Measurements from ENCODE around the gene SLC6A14. TPM values are rescaled to one million over a fixed set of nuclear protein-coding genes. Genes with fewer than 3 reads are reported as not detected.

The SLC6A14 gene
- total and polyA plus RNA-seq, 2 experiments from 2014 or later: not detected

GRCh38 chrX:116435597-116435996 is 809 bp upstream of the SLC6A14 start:
- no peaks in the 10 kb centered on the region for H3K36me3 Mint-ChIP-seq (ENCODE audit: low read depth)

More at GRCh38 chrX:116435597-116435996, 809 bp upstream of the SLC6A14 start:
- no peak for ATAC-seq
- no peak overlapping the region for H3K27ac Mint-ChIP-seq
- Histone ChIP-seq H3K27ac (ENCODE audit: low read depth) (no peak overlapping the region), H2AFZ (no peak overlapping the region), H3F3A (replicated peaks; ENCODE audit: low read depth) (no peaks in the 10 kb centered on the region), H3K27me3 (ENCODE audit: insufficient read depth) (no peaks in the 10 kb centered on the region), H4K20me1 (replicated peaks; ENCODE audit: insufficient read depth) (no peaks in the 10 kb centered on the region), H3K9me2 (ENCODE audit: insufficient read depth) (no peaks in the 10 kb centered on the region), H3K79me2 (replicated peaks; ENCODE audit: insufficient read depth) (no peaks in the 10 kb centered on the region), H3K4me3 (no peak overlapping the region), H3K4me2 (no peak overlapping the region), H3K4me1 (ENCODE audit: insufficient read depth) (no peaks in the 10 kb centered on the region), H3K36me3 (ENCODE audit: insufficient read depth) (no peaks in the 10 kb centered on the region)
- DNase-seq (ENCODE audit: low spot score): no peak
- no peaks in the 10 kb centered on the region; the same call in 2 of the 3 replicates for H3K9me3 Mint-ChIP-seq
- no peaks in the 10 kb centered on the region for H3K4me1 Mint-ChIP-seq
- no peak overlapping the region for H3K4me3 Mint-ChIP-seq
- no peaks in the 10 kb centered on the region for H3K27me3 Mint-ChIP-seq (ENCODE audit: insufficient read depth, low read depth, poor library complexity)
- TF ChIP-seq NANOG (IDR thresholded peaks at IDR 0.05; ENCODE audit: borderline replicate concordance) (no peak), STAT1 (IDR thresholded peaks at IDR 0.05; ENCODE audit: unreplicated experiment) (no peak), ZNF114 (CRISPR knock-in tag; IDR thresholded peaks at IDR 0.05) (no peak), EZH2phosphoT487 (IDR thresholded peaks at IDR 0.05; ENCODE audit: unreplicated experiment) (no peak), JUNB (IDR thresholded peaks at IDR 0.05; ENCODE audit: unreplicated experiment) (no peak), ZNF462 (CRISPR knock-in tag; IDR thresholded peaks at IDR 0.05) (no peak), ETS1 (IDR thresholded peaks at IDR 0.05) (no peak), CTCF (conservative IDR thresholded peaks at IDR 0.05; ENCODE audit: low read depth in 2 of 2) (no peak), ZNF331 (CRISPR knock-in tag; IDR thresholded peaks at IDR 0.05; ENCODE audit: low read depth) (no peak), EZH2 (IDR thresholded peaks at IDR 0.05; ENCODE audit: low read depth, unreplicated experiment) (no peak), CREB1 (CRISPR knock-in tag; IDR thresholded peaks at IDR 0.05; ENCODE audit: low read depth) (no peak), POLR2AphosphoS5 (IDR thresholded peaks at IDR 0.05; ENCODE audit: low read depth) (no peak)
- TF ChIP-seq, protein P1, sequence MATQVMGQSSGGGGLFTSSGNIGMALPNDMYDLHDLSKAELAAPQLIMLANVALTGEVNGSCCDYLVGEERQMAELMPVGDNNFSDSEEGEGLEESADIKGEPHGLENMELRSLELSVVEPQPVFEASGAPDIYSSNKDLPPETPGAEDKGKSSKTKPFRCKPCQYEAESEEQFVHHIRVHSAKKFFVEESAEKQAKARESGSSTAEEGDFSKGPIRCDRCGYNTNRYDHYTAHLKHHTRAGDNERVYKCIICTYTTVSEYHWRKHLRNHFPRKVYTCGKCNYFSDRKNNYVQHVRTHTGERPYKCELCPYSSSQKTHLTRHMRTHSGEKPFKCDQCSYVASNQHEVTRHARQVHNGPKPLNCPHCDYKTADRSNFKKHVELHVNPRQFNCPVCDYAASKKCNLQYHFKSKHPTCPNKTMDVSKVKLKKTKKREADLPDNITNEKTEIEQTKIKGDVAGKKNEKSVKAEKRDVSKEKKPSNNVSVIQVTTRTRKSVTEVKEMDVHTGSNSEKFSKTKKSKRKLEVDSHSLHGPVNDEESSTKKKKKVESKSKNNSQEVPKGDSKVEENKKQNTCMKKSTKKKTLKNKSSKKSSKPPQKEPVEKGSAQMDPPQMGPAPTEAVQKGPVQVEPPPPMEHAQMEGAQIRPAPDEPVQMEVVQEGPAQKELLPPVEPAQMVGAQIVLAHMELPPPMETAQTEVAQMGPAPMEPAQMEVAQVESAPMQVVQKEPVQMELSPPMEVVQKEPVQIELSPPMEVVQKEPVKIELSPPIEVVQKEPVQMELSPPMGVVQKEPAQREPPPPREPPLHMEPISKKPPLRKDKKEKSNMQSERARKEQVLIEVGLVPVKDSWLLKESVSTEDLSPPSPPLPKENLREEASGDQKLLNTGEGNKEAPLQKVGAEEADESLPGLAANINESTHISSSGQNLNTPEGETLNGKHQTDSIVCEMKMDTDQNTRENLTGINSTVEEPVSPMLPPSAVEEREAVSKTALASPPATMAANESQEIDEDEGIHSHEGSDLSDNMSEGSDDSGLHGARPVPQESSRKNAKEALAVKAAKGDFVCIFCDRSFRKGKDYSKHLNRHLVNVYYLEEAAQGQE (IDR thresholded peaks at IDR 0.05; ENCODE audit: unreplicated experiment): no peak

Measured in GM23338 (cell line).